ENCODE results near the gene LRBA. TPM values are rescaled to one million over a fixed set of nuclear protein-coding genes. Genes with fewer than 3 reads are reported as not detected.

Gene LRBA
- total and polyA plus RNA-seq, 9 of the 15 experiments (the other 6 are each of a cell fraction or from before 2014, with no cell fraction given) = 24.2 to 88.7 (median 59.7) TPM

DNA sequence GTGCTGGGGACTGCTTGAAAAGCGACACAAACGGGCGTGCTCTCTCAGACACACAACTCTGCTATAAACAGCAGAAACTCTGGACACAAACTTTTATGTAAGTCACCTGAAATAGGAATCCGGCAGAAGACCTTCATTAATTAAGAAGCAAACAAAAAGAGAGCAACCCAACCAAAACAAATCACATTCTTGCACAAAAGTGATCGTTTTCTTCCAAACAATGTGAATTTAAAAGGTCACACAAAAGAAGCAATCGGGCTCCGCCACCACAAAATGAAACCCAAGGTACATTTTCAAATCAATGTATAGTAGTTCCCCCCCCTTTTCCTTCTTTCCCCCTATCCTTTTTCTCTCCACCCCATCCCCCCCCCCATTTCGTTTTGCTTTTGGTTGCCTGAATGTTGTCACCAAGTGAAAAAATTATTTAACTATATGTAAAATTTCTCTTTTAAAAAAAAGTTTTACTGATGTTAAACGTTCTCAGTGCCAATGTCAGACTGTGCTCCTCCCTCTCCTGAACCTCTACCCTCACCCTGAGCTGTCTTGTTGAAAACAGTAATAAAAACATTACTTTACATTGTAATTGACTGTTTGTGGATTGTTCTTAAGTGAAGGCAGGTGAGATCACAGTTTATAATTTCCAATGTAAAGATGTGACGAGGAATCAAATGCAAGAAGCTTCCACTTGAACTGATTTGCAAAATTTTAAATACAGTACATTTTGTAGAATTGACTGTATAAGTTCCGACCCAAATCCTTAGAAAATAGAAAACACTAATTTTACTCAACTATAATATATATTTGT is 430.8 kb downstream of the LRBA start:
- Histone ChIP-seq H3K4me3 (no peak overlapping the region), H2AFZ (ENCODE audit: low read depth, low read length) (no peak overlapping the region), H3K9me1 (ENCODE audit: control insufficient read depth, insufficient read depth, low read length) (no peaks in the 10 kb centered on the region), H3K27me3 (ENCODE audit: control insufficient read depth in 2 of 2, insufficient read depth in 2 of 2, low read length in 2 of 2) (no peaks in the 10 kb centered on the region), H3K9ac (ENCODE audit: insufficient read depth in 1 of 2, low read depth in 2 of 2, low read length in 2 of 2) (no peak overlapping the region), H4K20me1 (replicated peaks; ENCODE audit: control insufficient read depth, insufficient read depth, low read length) (no peaks in the 10 kb centered on the region), H3K36me3 (ENCODE audit: control insufficient read depth, insufficient read depth, low read length) (peaks cover 64% of the 10 kb centered on the region; the same call in 2 of the 3 replicates), H3K27ac (ENCODE audit: extremely low read depth, low read depth, low read length) (no peak overlapping the region), H3K79me2 (ENCODE audit: control insufficient read depth, insufficient read depth, low read length) (no peaks in the 10 kb centered on the region), H3K4me1 (replicated peaks in 1 of 2; ENCODE audit: control insufficient read depth in 2 of 2, insufficient read depth in 2 of 2, low read length in 2 of 2) (peaks cover 0 to 5% of the 10 kb centered on the region in 2 experiments; a peak in 1 of 5 replicates), H3K9me3 (replicated peaks; ENCODE audit: control insufficient read depth, insufficient read depth, low read depth, low read length) (peaks cover 19% of the 10 kb centered on the region), H3K4me2 (ENCODE audit: insufficient read depth, low read length) (no peak overlapping the region)
- in situ Hi-C loops (cut with MboI) (no loop called here), intact Hi-C loops (cut with micrococcal nuclease) (no loop called here)
- BruUV-seq (replicated peaks) = no TSS peak
- WGBS (ENCODE audit: insufficient coverage, low coverage, missing lambda C conversion rate) = 94% methylated on average over 11 of the region's 11 CpGs
- TF ChIP-seq HNRNPK (IDR thresholded peaks at IDR 0.05; ENCODE audit: low read depth, low read length, poor library complexity, severe bottlenecking) = peak; percentile 66
- TF ChIP-seq CHD1 (IDR thresholded peaks at IDR 0.05; ENCODE audit: low read length) = no peak
- no peak for TF ChIP-seq SAFB2 (IDR thresholded peaks at IDR 0.05; ENCODE audit: borderline replicate concordance, low read depth, low read length, severe bottlenecking)
- ChIA-PET CTCF (ENCODE audit: low intra/inter-chr PET ratio) (no interaction called here), POLR2A (no interaction called here)
- FAIRE-seq = no peak
- ATAC-seq = no peak
- DNase-seq (ENCODE audit: extremely low read depth in 1 of 4, low spot score in 3 of 4) = no peak

Data from K562 (cell line).